Trophoblast cell (in vitro differentiated cells and primary cell): ENCODE data around the gene AHSG.

Experiments
- DNase-seq, 2 donors: peaks; one replicate each; pipeline ENCODE4 v3.0.0-alpha.2; 2016
- H2AFZ ChIP-seq: 2 replicates; pipeline ENCODE4 v1.6.1; 2013; ENCODE audit warnings: low read length, moderate library complexity, mild to moderate bottlenecking; ENCODE audit not compliant: insufficient read depth, poor library complexity
- H2AK5ac ChIP-seq: 2 replicates; pipeline ENCODE4 v1.6.1; 2013; ENCODE audit warnings: mild to moderate bottlenecking, low read length
- H2BK120ac ChIP-seq: 2 replicates; pipeline ENCODE4 v1.6.1; 2013; ENCODE audit warnings: low read length, mild to moderate bottlenecking, moderate library complexity; ENCODE audit not compliant: insufficient read depth, poor library complexity
- H2BK12ac ChIP-seq: 2 replicates; pipeline ENCODE4 v1.6.1; 2013; ENCODE audit warnings: mild to moderate bottlenecking, low read length, moderate library complexity
- H2BK5ac ChIP-seq: 2 replicates; pipeline ENCODE4 v1.6.1; 2013; ENCODE audit warnings: low read length, low read depth, moderate library complexity, mild to moderate bottlenecking; ENCODE audit not compliant: poor library complexity
- H3K14ac ChIP-seq: 2 replicates; pipeline ENCODE4 v1.6.1; 2013; ENCODE audit warnings: mild to moderate bottlenecking, low read length
- H3K18ac ChIP-seq: 2 replicates; pipeline ENCODE4 v1.6.1; 2013; ENCODE audit warnings: mild to moderate bottlenecking, low read length
- H3K23ac ChIP-seq: 2 replicates; pipeline ENCODE4 v1.6.1; 2013; ENCODE audit warnings: low read length
- H3K27ac ChIP-seq: 2 replicates; pipeline ENCODE4 v1.5.1; 2013; ENCODE audit warnings: low read depth, mild to moderate bottlenecking, inconsistent platforms, low read length, moderate library complexity
- H3K27me3 ChIP-seq: 2 replicates; pipeline ENCODE4 v1.6.1; 2013; ENCODE audit warnings: inconsistent platforms, mild to moderate bottlenecking, low read length, moderate library complexity; ENCODE audit not compliant: insufficient read depth
- H3K36me3 ChIP-seq, 2 experiments: 1 replicate in 1 of 2; 2 replicates in 1 of 2; pipeline ENCODE4 v1.6.1; 2013; ENCODE audit warnings: low read length in 2 of 2, mild to moderate bottlenecking in 2 of 2, moderate library complexity in 1 of 2; ENCODE audit not compliant: insufficient read depth in 2 of 2, control insufficient read depth in 1 of 2
- H3K4ac ChIP-seq: 2 replicates; pipeline ENCODE4 v1.6.1; 2013; ENCODE audit warnings: low read depth, mild to moderate bottlenecking, low read length, moderate library complexity
- H3K4me1 ChIP-seq, 2 experiments: 1 replicate in 1 of 2; 2 replicates in 1 of 2; pipeline ENCODE4 v1.6.1; 2013; ENCODE audit warnings: low read length in 2 of 2, mild to moderate bottlenecking in 2 of 2, moderate library complexity in 1 of 2; ENCODE audit not compliant: insufficient read depth in 2 of 2, control insufficient read depth in 1 of 2
- H3K4me2 ChIP-seq: 2 replicates; pipeline ENCODE4 v1.6.1; 2013; ENCODE audit warnings: inconsistent platforms, mild to moderate bottlenecking, low read length, moderate library complexity
- H3K4me3 ChIP-seq: 2 replicates; pipeline ENCODE4 v1.5.1; 2013; ENCODE audit warnings: mild to moderate bottlenecking, low read depth, low read length, inconsistent platforms
- H3K79me1 ChIP-seq: one replicate; pipeline ENCODE4 v1.6.1; 2013; ENCODE audit warnings: low read length
- H3K79me2 ChIP-seq: 2 replicates; pipeline ENCODE4 v1.6.1; 2013; ENCODE audit warnings: low read length, mild to moderate bottlenecking; ENCODE audit not compliant: control insufficient read depth, insufficient read depth, poor library complexity
- H3K9ac ChIP-seq: 2 replicates; pipeline ENCODE4 v1.6.1; 2013; ENCODE audit warnings: mild to moderate bottlenecking, low read length
- H3K9me3 ChIP-seq: 2 replicates; pipeline ENCODE4 v1.6.1; 2013; ENCODE audit warnings: low read depth, mild to moderate bottlenecking, control low read depth, inconsistent platforms, low read length; ENCODE audit not compliant: insufficient read depth
- H4K12ac ChIP-seq: 2 replicates; pipeline ENCODE4 v1.6.1; 2013; ENCODE audit warnings: low read depth, mild to moderate bottlenecking, low read length, moderate library complexity
- H4K8ac ChIP-seq: 2 replicates; pipeline ENCODE4 v1.6.1; 2013; ENCODE audit warnings: low read depth, mild to moderate bottlenecking, low read length, moderate library complexity
- H4K91ac ChIP-seq: one replicate; pipeline ENCODE4 v1.6.1; 2013; ENCODE audit warnings: low read depth, mild to moderate bottlenecking, low read length, moderate library complexity
- WGBS: extraction: QIAGEN DNeasy Blood & Tissue Kit; methylation state at CpG from one replicate; pipeline ENCODE4 v1.1.7; 2013; ENCODE audit warnings: missing lambda C conversion rate; ENCODE audit not compliant: insufficient read length, insufficient coverage; ENCODE audit errors: extremely low coverage; 5-methylcytosine and 5-hydroxymethylcytosine counted together

AHSG gene

GRCh38 chr3:186609247-186609868 lies 3.5 kb upstream of the AHSG start:
- no peaks in the 10 kb centered on the region for H3K79me2 ChIP-seq
- H3K79me1 ChIP-seq, result no peaks in the 10 kb centered on the region
- H3K9ac ChIP-seq, result no peak overlapping the region
- H3K4ac ChIP-seq, result no peak overlapping the region
- H4K91ac ChIP-seq, result no peak overlapping the region
- no peak overlapping the region for H2BK5ac ChIP-seq
- no peak overlapping the region for H3K18ac ChIP-seq
- no peak overlapping the region for H3K27ac ChIP-seq
- H3K23ac ChIP-seq, result no peak overlapping the region
- no peak overlapping the region for H3K4me3 ChIP-seq
- no peak overlapping the region for H4K12ac ChIP-seq
- H2BK120ac ChIP-seq, result no peak overlapping the region
- H2BK12ac ChIP-seq, result no peak overlapping the region
- H3K27me3 ChIP-seq, result no peaks in the 10 kb centered on the region
- H3K36me3 ChIP-seq, result no peaks in the 10 kb centered on the region
- H3K14ac ChIP-seq, result no peak overlapping the region
- no peak overlapping the region for H4K8ac ChIP-seq
- H2AFZ ChIP-seq, result no peak overlapping the region
- DNase-seq, result peak; percentile 44 to 65
- WGBS, result no CpG with 5 or more reads among the region's 8 CpGs
- no peak overlapping the region for H3K4me2 ChIP-seq
- H3K4me1 ChIP-seq, result no peaks in the 10 kb centered on the region
- H3K9me3 ChIP-seq, result no peaks in the 10 kb centered on the region
- H2AK5ac ChIP-seq, result no peak overlapping the region

GRCh38 chr3:186612065-186612464 lies 795 bp upstream of the AHSG start:
- DNase-seq, result no peak
- no peak overlapping the region for H3K9ac ChIP-seq
- no peaks in the 10 kb centered on the region for H3K79me2 ChIP-seq
- no peak overlapping the region for H3K27ac ChIP-seq
- no peak overlapping the region for H4K91ac ChIP-seq
- H3K27me3 ChIP-seq, result no peaks in the 10 kb centered on the region
- no peak overlapping the region for H2AK5ac ChIP-seq
- H3K4me3 ChIP-seq, result peak overlapping the region; percentile 25
- no peaks in the 10 kb centered on the region for H3K36me3 ChIP-seq
- no peak overlapping the region for H3K18ac ChIP-seq
- no peak overlapping the region for H4K8ac ChIP-seq
- H3K4ac ChIP-seq, result no peak overlapping the region
- no peaks in the 10 kb centered on the region for H3K79me1 ChIP-seq
- H3K23ac ChIP-seq, result no peak overlapping the region
- no peaks in the 10 kb centered on the region for H3K9me3 ChIP-seq
- no peak overlapping the region for H3K4me2 ChIP-seq
- no peak overlapping the region for H3K14ac ChIP-seq
- no peak overlapping the region for H4K12ac ChIP-seq
- no peak overlapping the region for H2BK12ac ChIP-seq
- no peak overlapping the region for H2BK120ac ChIP-seq
- peaks cover 0 to 2% of the 10 kb centered on the region in 2 experiments for H3K4me1 ChIP-seq
- H2BK5ac ChIP-seq, result no peak overlapping the region
- H2AFZ ChIP-seq, result no peak overlapping the region
- WGBS, result no CpG with 5 or more reads among the region's 5 CpGs

GRCh38 chr3:186613637-186614265 lies 891 bp downstream of the AHSG start:
- Histone ChIP-seq H4K12ac (no peak overlapping the region), H3K27me3 (no peaks in the 10 kb centered on the region), H3K79me1 (no peaks in the 10 kb centered on the region), H3K79me2 (no peaks in the 10 kb centered on the region), H2AK5ac (no peak overlapping the region), H2BK120ac (no peak overlapping the region), H3K4ac (no peak overlapping the region), H3K4me3 (no peak overlapping the region), H2BK5ac (no peak overlapping the region), H3K9me3 (peaks cover 3% of the 10 kb centered on the region), H2BK12ac (no peak overlapping the region), H3K4me1 (peaks cover 0 to 2% of the 10 kb centered on the region in 2 experiments), H3K23ac (no peak overlapping the region), H4K8ac (no peak overlapping the region), H3K18ac (no peak overlapping the region), H3K36me3 (no peaks in the 10 kb centered on the region), H2AFZ (no peak overlapping the region), H3K4me2 (no peak overlapping the region), H3K27ac (no peak overlapping the region), H4K91ac (no peak overlapping the region), H3K14ac (no peak overlapping the region), H3K9ac (no peak overlapping the region)
- DNase-seq, result no peak
- no CpG with 5 or more reads among the region's 4 CpGs for WGBS

- Histone ChIP-seq H3K79me2 (no peaks in the 10 kb centered on the region), H4K8ac (no peak overlapping the region), H2BK12ac (no peak overlapping the region), H3K14ac (no peak overlapping the region), H3K9ac (no peak overlapping the region), H3K4me2 (no peak overlapping the region), H3K36me3 (no peaks in the 10 kb centered on the region), H2BK120ac (no peak overlapping the region), H3K27ac (no peak overlapping the region), H3K9me3 (peaks cover 3% of the 10 kb centered on the region), H3K79me1 (no peaks in the 10 kb centered on the region), H2AFZ (no peak overlapping the region), H2AK5ac (no peak overlapping the region), H3K4ac (no peak overlapping the region), H3K23ac (no peak overlapping the region), H3K4me1 (peaks cover 0 to 2% of the 10 kb centered on the region in 2 experiments), H2BK5ac (no peak overlapping the region), H3K4me3 (no peak overlapping the region), H4K91ac (no peak overlapping the region), H3K18ac (no peak overlapping the region), H4K12ac (no peak overlapping the region), H3K27me3 (no peaks in the 10 kb centered on the region)
- WGBS, result no CpG with 5 or more reads among the region's 6 CpGs
- no peak for DNase-seq
Observed at GRCh38 chr3:186614266-186614596, 1.4 kb downstream of the AHSG start.
